Stomach (tissue), 4 donors: ENCODE results near the gene ANKRD33B.

Source experiments
- CTCF ChIP-seq, 7 experiments: fragments of 450-650 bp in 4 of 7; fragments of 200-600 bp in 3 of 7; sonication (generic) in 3 of 7; IDR thresholded peaks; one replicate each; pipeline ENCODE4 v1.5.1; 2016 to 2019; ENCODE audit warnings: antibody characterized with exemption in 7 of 7, control low read depth in 2 of 7, mild to moderate bottlenecking in 1 of 7
- POLR2A ChIP-seq, 4 donors: fragments of 450-650 bp; IDR thresholded peaks; one replicate each; pipeline ENCODE4 v1.6.1; 2016; ENCODE audit warnings: antibody characterized with exemption in 4 of 4, control low read depth in 2 of 4, mild to moderate bottlenecking in 1 of 4, moderate library complexity in 1 of 4
- POLR2AphosphoS5 ChIP-seq, 3 donors: sonication (generic); formaldehyde crosslinking; IDR thresholded peaks; one replicate each; pipeline ENCODE4 v1.6.1; 2016; ENCODE audit warnings: antibody characterized with exemption in 3 of 3

DNA sequence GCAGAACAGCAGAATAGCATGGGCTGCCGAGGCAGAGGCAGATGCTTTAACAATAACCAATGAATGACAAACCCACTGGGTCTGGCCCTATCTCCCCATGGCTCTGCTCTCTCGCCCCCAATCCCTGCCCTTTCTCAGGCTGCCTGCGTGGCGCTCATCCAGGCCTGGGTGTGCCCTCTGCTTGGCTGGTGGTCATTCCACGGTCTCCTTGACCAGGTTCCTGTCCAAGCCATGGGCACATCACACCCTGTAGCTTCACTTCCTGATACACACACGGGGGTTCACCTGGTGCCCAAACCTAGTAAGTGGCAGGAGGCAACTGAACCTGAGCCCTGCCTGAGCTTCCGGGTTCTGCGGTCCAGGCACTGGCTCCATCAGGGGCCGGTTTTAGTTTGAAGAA, 109.5 kb downstream of the ANKRD33B start:
- TF ChIP-seq POLR2AphosphoS5 (IDR thresholded peaks at IDR 0.05) = no peak
- TF ChIP-seq CTCF (IDR thresholded peaks at IDR 0.05) = no peak
- no peak for TF ChIP-seq POLR2A (IDR thresholded peaks at IDR 0.05)
